Measurements from ENCODE around the gene PHLDB2. TPM values are rescaled to one million over a fixed set of nuclear protein-coding genes. Genes with fewer than 3 reads are reported as not detected.

Gene PHLDB2
- total RNA-seq, 2 donors from 2014 or later = 125 to 135 TPM

Other genes starting within 250 kb of the PHLDB2 start
- under 1 TPM; 0.69 to 0.95 TPM for gene PLCXD2, start 184.6 kb upstream of the PHLDB2 start, total RNA-seq
- 10 to 100 TPM; 15.4 to 22.9 TPM for gene ABHD10, start 119.8 kb downstream of the PHLDB2 start, total RNA-seq
- not detected for gene TAGLN3, start 139.7 kb downstream of the PHLDB2 start, total RNA-seq
- gene TMPRSS7, start 175.5 kb downstream of the PHLDB2 start, total RNA-seq = not detected
- 1 to 10 TPM; 2.1 to 9.9 TPM for gene C3orf52, start 227.1 kb downstream of the PHLDB2 start, total RNA-seq

All from posterior vena cava (tissue), 2 donors.